ELR (cell line): Measurements from ENCODE around the gene TMCO1.
A peak's percentile ranks its signal among the peaks of the same experiment; 100 is the strongest.
"Not testable (repeated sequence)": the region's sequence is repeated elsewhere in the genome, so short reads cannot be mapped to it uniquely, and the experiment has no call there.

Experiments
- DNase-seq: peaks from one replicate; pipeline ENCODE4 v3.0.0-alpha.2; 2015; ENCODE audit warnings: low read depth

Gene TMCO1

GRCh38 chr1:165686971-165687433 lies 81.7 kb downstream of the TMCO1 start:
- DNase-seq = no peak

- peak; percentile 16 for DNase-seq
These were observed 82.3 kb downstream of the TMCO1 start for GRCh38 chr1:165686121-165686970.

GRCh38 chr1:165683848-165684485 lies 84.7 kb downstream of the TMCO1 start:
- DNase-seq = no peak

- DNase-seq = not testable (repeated sequence)
These were observed 87.9 kb downstream of the TMCO1 start for GRCh38 chr1:165680773-165681172.

- no peak for DNase-seq
These were observed 88.4 kb downstream of the TMCO1 start for GRCh38 chr1:165680303-165680702.

- no peak for DNase-seq
These were observed 89.2 kb downstream of the TMCO1 start for GRCh38 chr1:165679282-165680036.

GRCh38 chr1:165678509-165678908 lies 90.2 kb downstream of the TMCO1 start:
- DNase-seq = peak; percentile 56
